ENCODE data around the gene RPL13A. TPM values are rescaled to one million over a fixed set of nuclear protein-coding genes. Genes with fewer than 3 reads are reported as not detected.
A peak's percentile ranks its signal among the peaks of the same experiment; 100 is the strongest.

The RPL13A gene
- total RNA-seq, 1 donor from 2014 or later = 1,829 TPM

- no peak for DNase-seq
- TF ChIP-seq CTCF (IDR thresholded peaks at IDR 0.05) = no peak
- no peaks in the 10 kb centered on the region for H3K27me3 ChIP-seq
- H3K9me3 ChIP-seq = no peaks in the 10 kb centered on the region
- H3K27ac ChIP-seq = no peak overlapping the region
- H3K4me1 ChIP-seq = no peaks in the 10 kb centered on the region
- H3K36me3 ChIP-seq = peaks cover 20% of the 10 kb centered on the region
- no peak for ATAC-seq
- intact Hi-C loops (cut with DNase I) = no loop called here
- H3K4me3 ChIP-seq = no peak overlapping the region
These were observed 33.4 kb downstream of the RPL13A start for GRCh38 chr19:49520705-49521319.

GRCh38 chr19:49524812-49525455 lies 37.5 kb downstream of the RPL13A start:
- no peaks in the 10 kb centered on the region for H3K9me3 ChIP-seq
- no peak overlapping the region for H3K4me3 ChIP-seq
- no peak for TF ChIP-seq CTCF (IDR thresholded peaks at IDR 0.05)
- ATAC-seq = no peak
- peaks cover 36% of the 10 kb centered on the region for H3K36me3 ChIP-seq
- DNase-seq = no peak
- no peak overlapping the region for H3K27ac ChIP-seq
- no peaks in the 10 kb centered on the region for H3K27me3 ChIP-seq
- H3K4me1 ChIP-seq = no peaks in the 10 kb centered on the region
- intact Hi-C loops (cut with DNase I) = no loop called here

GRCh38 chr19:49528211-49528771 lies 40.9 kb downstream of the RPL13A start:
- H3K27me3 ChIP-seq = no peaks in the 10 kb centered on the region
- peaks cover 24% of the 10 kb centered on the region for H3K36me3 ChIP-seq
- DNase-seq = no peak
- peak overlapping the region; percentile 52 for H3K27ac ChIP-seq
- no peaks in the 10 kb centered on the region for H3K9me3 ChIP-seq
- peaks cover 3% of the 10 kb centered on the region for H3K4me1 ChIP-seq
- no peak for TF ChIP-seq CTCF (IDR thresholded peaks at IDR 0.05)
- H3K4me3 ChIP-seq = peak overlapping the region; percentile 46
- intact Hi-C loops (cut with DNase I) = no loop called here
- ATAC-seq = no peak

- ATAC-seq (no peak), DNase-seq (no peak)
- H3K4me1 ChIP-seq = peaks cover 13% of the 10 kb centered on the region
- intact Hi-C loops (cut with DNase I) = no loop called here
- TF ChIP-seq CTCF (IDR thresholded peaks at IDR 0.05) = no peak
- no peak overlapping the region for H3K4me3 ChIP-seq
- H3K36me3 ChIP-seq = peaks cover 16% of the 10 kb centered on the region
- H3K9me3 ChIP-seq = no peaks in the 10 kb centered on the region
- H3K27ac ChIP-seq = no peak overlapping the region
- H3K27me3 ChIP-seq = no peaks in the 10 kb centered on the region
These were observed 43.3 kb downstream of the RPL13A start for GRCh38 chr19:49530708-49531107.

GRCh38 chr19:49533551-49534488 lies 46.4 kb downstream of the RPL13A start:
- TF ChIP-seq CTCF (IDR thresholded peaks at IDR 0.05) = peak; percentile 28
- no peak overlapping the region for H3K27ac ChIP-seq
- H3K27me3 ChIP-seq = no peaks in the 10 kb centered on the region
- no peaks in the 10 kb centered on the region for H3K9me3 ChIP-seq
- DNase-seq (peak; percentile 90), ATAC-seq (peak; percentile 94)
- H3K4me3 ChIP-seq = peak overlapping the region; percentile 66
- H3K4me1 ChIP-seq = peaks cover 13% of the 10 kb centered on the region
- intact Hi-C loops (cut with DNase I) = no loop called here
- H3K36me3 ChIP-seq = peaks cover 22% of the 10 kb centered on the region
